Islet of Langerhans (tissue), 1 donor: ENCODE measurements around the gene NIPBL.
"Not testable (repeated sequence)": the region's sequence is repeated elsewhere in the genome, so short reads cannot be mapped to it uniquely, and the experiment has no call there.

ENCODE experiments used
- FAIRE-seq: peaks from one replicate; lab custom pipeline; 2011; peaks lifted over from hg19 to GRCh38; lab: Jason Lieb, UNC

Gene NIPBL

GRCh38 chr5:37090123-37090726 is 213.7 kb downstream of the NIPBL start:
- no peak for FAIRE-seq

- FAIRE-seq = no peak
These were observed 214.2 kb downstream of the NIPBL start for GRCh38 chr5:37090781-37091180.

- FAIRE-seq = not testable (repeated sequence)
These were observed 217.2 kb downstream of the NIPBL start for GRCh38 chr5:37093795-37094194.

- not testable (repeated sequence) for FAIRE-seq
These were observed 222.7 kb downstream of the NIPBL start for GRCh38 chr5:37099267-37099666.

- FAIRE-seq = no peak
These were observed 226.7 kb downstream of the NIPBL start for GRCh38 chr5:37103302-37103701.

GRCh38 chr5:37109338-37109737 is 232.8 kb downstream of the NIPBL start:
- no peak for FAIRE-seq

GRCh38 chr5:37110135-37110534 is 233.6 kb downstream of the NIPBL start:
- FAIRE-seq = no peak

- FAIRE-seq = no peak
These were observed 235.1 kb downstream of the NIPBL start for GRCh38 chr5:37111426-37112382.

- no peak for FAIRE-seq
These were observed 235.9 kb downstream of the NIPBL start for GRCh38 chr5:37112383-37112991.
